GM18861 (cell line): ENCODE data around the gene ETV3L.

Source experiments
- ATAC-seq: cut with Tn5 transposase; IDR thresholded peaks from one replicate; pipeline ENCODE4 v1.9.1; 2021; ENCODE audit not compliant: unreplicated experiment

ETV3L gene

GRCh38 chr1:157132616-157133167 is 33.1 kb upstream of the ETV3L start:
- no peak for ATAC-seq

- ATAC-seq, result no peak
These were observed 32.5 kb upstream of the ETV3L start for GRCh38 chr1:157132111-157132510.

DNA sequence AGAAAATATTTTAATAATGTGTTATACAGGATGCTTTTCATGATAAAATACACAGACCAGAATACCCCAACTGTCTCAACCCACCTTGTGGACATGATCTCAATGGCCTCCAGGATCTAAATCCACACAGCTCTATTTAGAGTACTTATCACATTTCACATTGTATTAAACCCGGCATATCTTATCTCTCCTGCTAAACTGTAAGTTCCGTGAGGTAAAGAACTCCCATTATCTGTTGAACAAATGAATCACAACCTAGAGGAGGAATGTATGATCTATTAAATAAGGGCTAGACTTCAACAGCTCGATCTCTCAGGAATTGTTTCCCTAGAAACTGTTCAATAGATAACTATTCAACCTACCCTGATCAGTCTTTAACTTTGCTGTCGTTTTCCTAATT is 31.7 kb upstream of the ETV3L start:
- no peak for ATAC-seq

- no peak for ATAC-seq
These were observed 25.2 kb upstream of the ETV3L start for GRCh38 chr1:157124855-157125254.

DNA sequence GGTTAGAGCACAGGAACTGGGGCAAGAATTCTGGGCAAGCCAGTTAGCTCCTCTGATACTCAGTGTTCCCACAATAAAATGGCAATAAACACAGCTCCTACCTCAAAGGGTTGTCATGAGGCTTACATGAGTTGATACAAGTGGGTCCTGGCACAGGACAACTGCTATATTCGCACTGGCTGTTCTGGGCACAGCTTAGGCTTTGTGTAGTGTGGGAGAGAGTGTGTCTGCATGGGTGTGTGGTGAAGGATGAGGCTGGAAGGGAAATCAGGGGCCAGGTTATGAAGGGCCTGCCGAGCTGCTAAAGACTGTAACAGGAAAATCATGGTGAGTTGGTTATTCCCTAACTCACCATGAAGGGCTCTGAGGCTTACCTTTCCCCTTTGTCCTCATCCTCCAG is 19.8 kb upstream of the ETV3L start:
- no peak for ATAC-seq

- no peak for ATAC-seq
These were observed 19.4 kb upstream of the ETV3L start for GRCh38 chr1:157119008-157119407.

DNA sequence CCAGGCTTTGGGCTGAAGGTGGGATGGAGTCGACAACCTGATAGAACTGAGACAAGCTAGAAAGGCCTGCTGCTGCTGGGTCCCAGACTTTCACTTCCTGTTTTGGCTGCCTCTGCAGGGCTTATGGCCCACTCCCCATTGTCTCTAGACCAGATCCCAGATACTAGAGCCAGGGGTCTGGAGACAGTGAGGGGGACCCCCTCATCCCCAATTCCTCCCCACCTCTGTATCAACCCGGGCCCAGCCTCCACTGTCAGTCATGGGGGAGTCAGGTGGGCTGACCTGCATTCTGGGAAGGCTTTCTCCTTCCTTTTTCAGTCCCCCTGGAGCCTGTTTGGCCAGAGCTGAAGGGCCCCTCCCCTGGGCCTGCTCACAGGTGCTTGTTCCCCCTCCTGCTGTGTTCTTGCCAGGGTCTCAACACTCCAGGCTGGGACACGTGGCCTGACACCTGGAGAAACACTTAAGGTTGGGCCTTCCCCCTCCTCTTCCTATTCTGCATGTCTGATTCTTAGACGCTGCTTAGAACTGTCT is 18.0 kb upstream of the ETV3L start:
- ATAC-seq, result no peak

DNA sequence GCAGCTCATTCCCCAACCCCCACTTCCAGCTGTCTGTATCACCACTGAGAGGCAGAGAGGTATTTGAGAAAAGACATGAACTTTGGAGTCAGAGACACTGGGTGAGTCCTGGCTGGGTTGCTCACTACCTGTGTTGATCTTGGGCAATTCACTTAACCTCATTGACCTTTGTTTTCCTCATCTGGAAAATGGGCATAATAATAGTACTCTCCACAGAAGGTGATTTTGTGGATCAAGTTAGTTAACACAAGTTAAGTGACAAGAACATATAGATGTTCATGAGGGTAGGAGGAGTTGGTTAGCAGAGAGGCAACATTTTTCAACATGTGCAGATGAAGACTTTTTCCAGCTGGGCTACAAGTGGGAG is 17.1 kb upstream of the ETV3L start:
- no peak for ATAC-seq

- no peak for ATAC-seq
These were observed 16.5 kb upstream of the ETV3L start for GRCh38 chr1:157115851-157116736.

DNA sequence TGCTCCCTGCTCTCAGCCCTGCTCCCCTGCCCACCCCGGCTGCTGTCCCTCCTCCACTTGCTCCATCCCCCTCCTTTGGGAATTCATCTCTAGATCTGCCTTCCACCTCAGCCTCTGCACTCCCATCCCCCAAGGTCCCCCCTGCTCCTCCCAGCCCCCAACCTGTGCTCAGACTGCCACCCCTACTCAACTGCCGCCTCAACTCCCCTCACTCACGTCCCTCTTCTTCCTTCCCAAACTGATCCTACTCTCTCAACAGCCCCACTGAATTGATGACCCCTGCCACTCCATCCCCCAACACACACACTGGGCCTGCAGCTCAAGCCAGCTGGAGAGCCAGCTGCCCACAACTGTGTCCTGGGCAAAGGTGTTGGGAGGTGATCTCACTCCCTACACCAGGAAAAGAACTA is 15.8 kb upstream of the ETV3L start:
- no peak for ATAC-seq

DNA sequence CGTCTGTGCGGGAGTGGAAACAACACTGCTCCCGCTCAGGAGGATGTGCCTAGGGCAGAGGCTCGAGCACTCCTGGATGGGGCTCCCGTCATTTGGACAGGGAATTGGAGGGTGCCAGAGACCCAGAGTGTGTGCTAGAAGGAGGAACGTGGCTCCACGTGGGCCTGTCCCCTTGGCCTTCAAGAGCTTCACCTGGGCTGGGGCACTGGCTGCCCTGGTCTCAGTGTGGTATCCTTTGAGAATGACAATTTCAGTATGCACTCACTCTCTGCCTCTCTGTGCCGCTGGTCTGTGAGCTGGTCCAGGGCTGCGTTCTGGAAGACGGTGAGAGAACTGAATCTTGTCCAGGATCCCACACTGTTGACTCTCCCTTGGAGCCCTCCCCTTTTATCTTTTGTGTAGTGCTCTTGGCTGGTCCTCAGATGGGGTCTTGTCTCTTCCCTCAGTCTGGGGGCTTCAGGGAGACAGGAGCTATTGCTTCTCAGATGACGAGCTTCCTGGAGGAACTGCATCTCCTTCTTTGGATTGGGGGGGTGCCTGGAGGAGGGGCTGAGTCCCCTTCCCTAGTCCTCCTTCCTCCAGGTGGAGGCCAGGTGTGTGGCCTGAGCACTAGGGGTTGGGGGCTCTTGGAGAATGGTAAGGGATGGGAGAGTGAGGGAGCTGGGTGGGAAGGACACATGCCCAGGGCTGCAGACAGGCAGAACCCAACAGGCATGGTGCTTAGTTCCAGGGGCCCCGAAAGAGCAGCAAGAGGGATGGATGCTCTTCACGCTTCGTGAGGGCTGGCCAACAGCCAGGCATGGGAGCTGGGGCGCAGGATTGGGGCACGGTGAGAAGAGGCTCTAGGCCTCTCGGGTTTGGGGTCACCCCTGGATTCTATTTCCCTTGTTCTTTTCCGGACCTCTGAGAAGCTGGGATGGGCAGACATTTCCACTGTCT is 14.8 kb upstream of the ETV3L start:
- ATAC-seq, result no peak

DNA sequence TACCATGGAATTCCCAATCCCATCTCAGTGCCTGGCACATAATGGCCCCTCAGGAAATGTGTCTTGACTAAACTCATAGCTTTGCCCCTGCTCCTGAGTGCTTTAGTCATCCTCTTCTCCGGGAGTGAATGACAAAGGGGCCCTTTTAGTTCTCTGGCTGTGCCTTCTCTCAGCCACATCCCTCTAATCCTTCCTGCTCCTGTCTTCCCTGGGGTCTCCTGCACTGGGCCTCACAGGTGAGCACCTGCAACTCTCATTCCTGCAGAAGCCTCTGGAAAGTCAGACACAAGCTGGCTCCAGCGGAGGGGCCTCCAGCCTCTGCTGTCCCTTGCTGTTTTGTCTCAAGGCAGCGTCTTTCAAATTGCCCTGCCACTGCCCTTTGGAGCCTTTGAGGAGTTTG is 14.0 kb upstream of the ETV3L start:
- no peak for ATAC-seq

GRCh38 chr1:157113106-157113505 is 13.5 kb upstream of the ETV3L start:
- ATAC-seq, result no peak

DNA sequence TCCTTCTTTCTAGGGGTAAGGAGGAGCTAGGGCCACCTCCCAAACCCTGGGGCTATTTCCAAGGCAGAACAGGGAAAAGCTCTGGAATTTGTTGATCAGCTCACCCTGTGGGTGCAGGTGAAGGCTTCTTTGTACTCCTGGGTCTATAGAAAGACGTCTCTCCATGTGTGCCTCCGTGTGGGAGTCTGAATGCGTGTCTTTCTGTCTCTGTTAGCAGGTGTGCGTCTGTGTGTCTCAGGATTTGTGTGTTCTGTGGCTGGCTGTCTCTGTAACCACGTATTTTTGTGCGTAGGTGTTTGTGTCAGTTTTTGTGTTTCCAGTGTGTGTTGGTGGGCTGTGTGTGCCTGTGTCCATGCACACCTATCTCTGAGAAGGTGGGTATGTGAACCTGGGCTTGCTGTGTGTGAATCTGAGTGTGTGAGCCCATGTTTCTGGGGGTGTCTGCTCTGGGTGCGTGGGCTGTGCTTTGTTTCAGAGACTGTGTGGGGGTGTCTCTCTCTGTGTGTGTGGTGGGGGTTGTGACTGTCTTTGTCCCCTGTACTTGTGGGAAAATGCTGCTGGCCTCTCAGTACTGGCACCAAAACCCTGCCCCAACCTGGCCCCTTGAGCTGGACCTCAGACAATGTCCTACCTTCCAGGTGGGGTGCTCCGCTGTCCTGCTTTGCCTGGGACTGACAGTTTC is 12.7 kb upstream of the ETV3L start:
- no peak for ATAC-seq

GRCh38 chr1:157111396-157112165 is 12.0 kb upstream of the ETV3L start:
- no peak for ATAC-seq

DNA sequence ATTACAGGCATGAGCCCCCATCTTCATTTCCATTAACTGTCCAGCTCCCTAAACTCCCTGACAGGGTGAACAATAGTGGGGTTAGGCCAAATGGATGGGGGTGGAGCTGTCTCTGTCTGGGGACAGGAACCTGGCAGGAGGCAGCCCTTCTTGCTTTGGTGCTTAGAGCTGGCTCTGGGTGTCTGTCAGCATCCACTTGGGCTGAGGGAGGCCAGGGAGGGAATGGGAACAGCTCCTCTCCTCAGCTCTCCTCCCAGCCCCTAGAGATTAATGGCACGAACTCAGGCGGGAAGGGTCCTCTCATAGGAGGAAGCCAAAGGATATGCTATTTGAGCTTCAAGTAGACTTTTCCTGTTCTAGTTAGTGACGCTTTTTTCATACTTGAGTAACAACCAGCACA is 11.1 kb upstream of the ETV3L start:
- ATAC-seq, result no peak

- ATAC-seq, result no peak
These were observed 10.4 kb upstream of the ETV3L start for GRCh38 chr1:157110003-157110402.

DNA sequence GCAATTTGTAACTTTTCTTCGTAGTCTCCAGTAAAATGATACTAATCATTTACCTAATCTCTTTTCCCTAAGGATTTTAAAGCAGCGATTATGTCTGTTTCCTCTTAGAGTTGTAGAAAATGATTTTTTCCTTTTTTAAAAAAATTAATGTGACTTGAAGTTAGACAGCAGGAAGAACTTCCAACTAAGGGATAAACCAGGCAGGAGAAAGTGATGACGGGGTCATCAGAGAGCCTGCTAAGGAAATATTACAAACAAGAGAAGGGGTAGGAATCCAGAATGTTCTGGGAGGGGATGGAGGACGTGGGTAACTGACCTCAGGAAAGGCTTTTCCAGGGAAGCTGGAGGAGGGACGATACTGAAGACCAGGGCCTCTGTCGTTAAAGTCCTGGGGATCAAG is 8.8 kb upstream of the ETV3L start:
- no peak for ATAC-seq

- ATAC-seq, result no peak
These were observed 8.1 kb upstream of the ETV3L start for GRCh38 chr1:157107702-157108101.

GRCh38 chr1:157106813-157107189 is 7.2 kb upstream of the ETV3L start:
- ATAC-seq, result no peak
